GM21786 (cell line): ENCODE data around the gene DNAJC5.
"Not testable (repeated sequence)": the region's sequence is repeated elsewhere in the genome, so short reads cannot be mapped to it uniquely, and the experiment has no call there.

ENCODE experiments used
- ATAC-seq: cut with Tn5 transposase; IDR thresholded peaks from one replicate; pipeline ENCODE4 v1.9.1; 2021; ENCODE audit not compliant: unreplicated experiment

Gene DNAJC5

GRCh38 chr20:63952769-63953168 lies 57.8 kb downstream of the DNAJC5 start:
- no peak for ATAC-seq

DNA sequence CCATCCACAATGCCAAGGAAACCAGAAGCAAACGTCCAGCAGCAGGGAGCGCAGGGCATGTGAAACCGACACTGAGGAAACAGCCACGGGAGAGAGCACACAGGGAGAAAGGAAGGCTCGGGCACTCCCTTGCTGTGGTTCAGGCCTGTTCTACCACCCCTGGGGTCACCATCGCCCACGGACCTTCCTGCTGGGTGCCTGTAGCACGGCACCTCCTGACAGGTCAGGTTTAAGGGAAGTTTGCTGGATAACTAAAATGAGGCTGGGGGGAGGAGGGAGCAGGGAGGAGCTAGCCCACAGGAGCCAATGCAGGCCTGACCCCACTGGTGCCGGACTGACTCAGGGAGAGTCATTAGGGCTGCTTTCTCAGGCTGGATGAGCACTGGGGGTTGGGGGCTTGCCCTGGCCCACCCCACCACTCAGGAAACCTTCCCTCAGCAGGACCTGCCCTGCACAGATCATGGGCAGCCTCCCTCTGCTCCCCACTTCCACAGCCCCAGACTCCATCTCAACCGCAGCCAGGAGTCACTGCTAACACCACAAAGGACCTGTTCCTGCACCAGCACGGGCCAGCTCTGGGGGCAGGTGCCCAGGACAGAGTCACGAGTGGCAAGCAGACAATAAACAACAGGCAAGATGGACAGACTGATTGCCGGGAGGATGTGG lies 59.0 kb downstream of the DNAJC5 start:
- no peak for ATAC-seq

DNA sequence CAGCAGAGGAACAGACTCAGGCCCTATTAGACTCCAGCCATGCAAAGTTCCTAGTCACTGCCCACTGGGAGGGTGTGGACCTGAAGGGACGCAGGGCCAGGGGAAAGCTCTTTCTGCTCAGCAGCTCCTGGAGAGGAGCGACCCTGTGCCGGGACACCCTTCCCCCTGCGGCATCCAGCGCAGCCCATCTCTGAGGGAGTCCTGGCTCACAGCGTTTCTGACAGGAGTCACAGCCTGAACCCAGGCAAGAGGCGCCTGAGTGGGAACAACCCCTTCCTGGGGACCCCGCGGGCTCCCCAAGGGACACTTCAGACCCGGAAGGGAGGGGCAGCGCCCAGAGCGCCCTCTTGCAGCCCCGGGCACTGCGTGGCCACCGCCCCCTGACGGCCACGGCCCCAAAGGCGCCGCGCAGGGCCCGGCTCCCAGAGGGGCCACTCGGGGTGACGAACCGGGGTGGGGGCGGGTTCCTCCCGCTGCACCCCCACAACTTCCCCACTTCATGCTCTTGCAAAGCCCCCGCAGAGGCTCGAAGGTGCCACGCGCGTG lies 60.4 kb downstream of the DNAJC5 start:
- peak; percentile 28 for ATAC-seq

DNA sequence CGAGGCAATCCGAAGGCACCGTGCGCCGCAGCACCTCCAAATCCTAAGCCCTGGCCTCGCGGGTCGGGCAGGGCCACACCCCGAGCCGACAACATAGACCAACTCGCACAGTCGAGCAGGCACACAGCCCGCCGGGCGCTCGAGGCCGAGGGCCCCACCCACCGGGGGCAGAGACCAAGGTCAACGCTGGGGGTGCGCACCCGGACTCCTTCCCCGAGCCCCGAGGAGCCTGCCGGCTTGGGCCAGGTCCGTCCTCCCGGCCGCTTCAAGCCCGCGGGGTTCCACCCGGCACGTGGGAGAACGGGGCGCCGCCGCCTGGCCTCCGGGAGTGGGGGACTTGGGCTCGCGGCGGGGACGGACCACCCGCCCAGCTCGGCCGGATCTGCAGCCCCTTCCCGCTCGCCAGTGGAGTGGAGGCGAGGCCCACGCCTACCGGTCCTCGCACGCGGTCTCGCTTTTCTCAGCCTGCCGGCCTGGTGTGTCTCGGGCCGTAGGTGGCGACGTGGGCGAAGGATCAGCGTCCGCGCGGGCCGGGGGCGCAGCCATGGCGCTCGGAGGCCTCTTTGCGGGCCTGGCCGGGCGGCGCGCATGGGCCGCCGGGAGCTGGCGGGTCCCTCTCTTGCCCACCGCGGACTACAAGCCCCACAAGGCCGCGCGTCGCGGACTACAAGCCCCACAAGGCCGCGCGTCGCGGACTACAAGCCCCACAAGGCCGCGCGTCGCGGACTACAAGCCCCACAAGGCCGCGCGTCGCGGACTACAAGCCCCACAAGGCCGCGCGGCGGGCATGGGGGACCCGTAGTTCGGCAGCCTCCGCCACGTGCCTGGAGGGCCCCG lies 61.1 kb downstream of the DNAJC5 start, which contains the start of gene UCKL1:
Gene UCKL1, minus strand, starts transcription at position 590 of the 837 bp plus-strand sequence. Its CDS starts 44 bp downstream, at position 546.
- ATAC-seq: peak; percentile 65

GRCh38 chr20:63956664-63957003 lies 61.7 kb downstream of the DNAJC5 start:
- ATAC-seq: no peak

GRCh38 chr20:63957004-63957689 lies 62.2 kb downstream of the DNAJC5 start:
- ATAC-seq: no peak

DNA sequence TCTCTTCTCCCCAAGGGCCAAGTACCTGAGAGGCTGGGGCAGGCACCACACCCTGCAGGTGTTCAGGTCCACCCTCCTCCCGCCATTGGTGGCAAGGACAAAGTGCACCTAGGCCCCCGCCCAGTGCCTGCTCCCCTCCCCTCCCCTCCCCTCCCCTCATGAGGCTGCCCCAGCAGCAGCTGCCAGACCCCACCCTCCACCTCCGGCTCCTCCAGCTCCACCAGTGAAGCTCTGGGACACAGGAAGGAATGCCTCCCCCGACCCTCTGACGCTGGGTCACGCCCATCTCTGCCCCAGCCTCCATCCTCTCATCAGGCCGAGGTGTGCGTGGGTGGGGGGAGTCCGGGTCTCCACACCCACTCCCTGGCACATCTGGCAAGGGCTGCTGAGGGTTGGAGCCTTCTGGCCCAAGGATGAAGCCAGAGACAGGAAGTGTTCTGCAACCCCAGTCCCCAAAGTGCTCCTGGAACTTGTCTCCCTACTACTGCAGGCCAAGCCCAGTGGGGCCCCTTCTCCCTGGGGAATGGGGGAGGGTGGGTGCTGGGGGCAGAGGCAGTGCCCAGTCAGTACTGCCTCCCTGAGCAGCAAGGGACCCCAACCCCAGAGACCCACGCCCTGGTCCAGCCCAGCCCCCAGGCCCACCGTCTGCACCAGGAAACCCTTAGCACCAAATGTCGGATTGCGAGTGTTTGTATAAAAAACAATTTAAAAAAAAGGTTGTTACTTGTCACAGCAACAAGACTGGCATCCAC lies 62.9 kb downstream of the DNAJC5 start:
- no peak for ATAC-seq

DNA sequence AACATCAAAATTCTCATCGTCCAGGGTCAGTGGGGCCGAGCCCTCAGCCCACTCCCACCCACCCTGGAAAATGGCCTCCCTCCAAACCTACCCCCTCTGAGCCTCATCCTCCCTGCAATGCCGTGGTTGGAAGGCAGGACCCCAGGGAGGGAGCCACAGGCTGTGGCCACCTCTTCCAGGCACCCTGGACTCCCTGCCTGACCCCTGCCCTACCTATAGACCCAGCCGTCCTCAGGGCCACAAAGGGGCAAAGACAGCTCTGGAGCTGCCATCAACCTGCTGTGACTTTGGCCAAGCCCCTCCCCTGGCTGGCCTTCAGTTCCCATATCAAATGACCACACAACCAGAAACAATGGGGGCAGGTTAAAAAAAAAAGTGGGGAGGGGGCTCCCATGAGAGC lies 63.5 kb downstream of the DNAJC5 start:
- ATAC-seq: no peak

DNA sequence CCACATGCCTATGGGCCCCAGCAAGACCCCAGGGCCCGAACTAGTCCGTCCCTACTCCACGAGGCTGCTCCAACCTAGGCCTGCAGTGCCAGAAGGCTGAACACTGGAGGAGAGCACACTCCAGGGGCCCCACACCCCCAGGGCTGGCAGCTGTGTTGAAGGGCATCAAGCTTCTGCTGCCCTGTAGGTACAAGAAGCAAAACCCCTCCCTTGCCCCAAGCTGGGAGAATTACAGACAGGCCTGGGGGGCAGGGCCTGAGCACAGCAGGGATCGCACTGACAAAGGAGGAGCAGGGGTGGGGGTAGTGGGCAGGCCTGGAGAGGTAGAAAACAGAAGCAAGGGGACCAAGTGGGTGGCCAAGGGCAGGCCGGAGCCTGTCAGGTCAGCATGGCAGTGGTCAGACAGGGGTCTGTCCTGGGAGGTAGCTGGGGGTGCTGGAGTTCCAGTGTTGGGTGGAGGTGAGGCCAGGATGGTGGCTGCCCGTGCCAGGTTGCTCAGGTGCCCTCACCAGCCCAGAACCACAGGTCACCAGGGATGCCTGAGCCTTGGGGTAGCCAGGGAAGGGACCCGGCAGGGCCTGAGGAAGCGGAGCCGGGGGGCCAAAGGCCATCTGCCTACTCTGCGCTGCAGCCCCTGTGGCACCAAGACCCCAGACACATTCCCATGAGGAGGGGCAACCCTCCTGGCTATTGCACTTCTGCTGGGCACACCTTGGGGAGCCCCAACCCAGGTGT lies 64.2 kb downstream of the DNAJC5 start:
- no peak for ATAC-seq

DNA sequence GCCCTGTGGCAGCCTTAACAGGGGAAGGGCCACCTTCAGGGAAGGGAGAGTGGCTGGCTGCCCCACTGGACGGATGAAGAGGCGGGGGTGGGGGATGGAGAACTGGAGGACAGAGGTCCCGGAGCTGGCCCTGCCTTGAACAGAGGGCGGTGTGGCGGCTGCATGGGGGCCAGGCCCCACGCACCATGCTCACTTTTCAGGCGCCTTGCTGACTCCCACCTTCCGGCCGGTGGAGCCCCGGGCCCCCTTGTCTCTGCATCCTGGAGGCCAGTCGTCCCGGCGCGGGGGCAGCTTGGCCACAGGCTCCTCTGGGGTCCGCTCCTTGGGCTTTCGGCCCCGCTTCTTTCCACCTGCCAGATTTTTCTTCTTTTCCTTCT lies 64.8 kb downstream of the DNAJC5 start:
- no peak for ATAC-seq

- not testable (repeated sequence) for ATAC-seq
Observed at GRCh38 chr20:63960654-63961621, 66.0 kb downstream of the DNAJC5 start.

DNA sequence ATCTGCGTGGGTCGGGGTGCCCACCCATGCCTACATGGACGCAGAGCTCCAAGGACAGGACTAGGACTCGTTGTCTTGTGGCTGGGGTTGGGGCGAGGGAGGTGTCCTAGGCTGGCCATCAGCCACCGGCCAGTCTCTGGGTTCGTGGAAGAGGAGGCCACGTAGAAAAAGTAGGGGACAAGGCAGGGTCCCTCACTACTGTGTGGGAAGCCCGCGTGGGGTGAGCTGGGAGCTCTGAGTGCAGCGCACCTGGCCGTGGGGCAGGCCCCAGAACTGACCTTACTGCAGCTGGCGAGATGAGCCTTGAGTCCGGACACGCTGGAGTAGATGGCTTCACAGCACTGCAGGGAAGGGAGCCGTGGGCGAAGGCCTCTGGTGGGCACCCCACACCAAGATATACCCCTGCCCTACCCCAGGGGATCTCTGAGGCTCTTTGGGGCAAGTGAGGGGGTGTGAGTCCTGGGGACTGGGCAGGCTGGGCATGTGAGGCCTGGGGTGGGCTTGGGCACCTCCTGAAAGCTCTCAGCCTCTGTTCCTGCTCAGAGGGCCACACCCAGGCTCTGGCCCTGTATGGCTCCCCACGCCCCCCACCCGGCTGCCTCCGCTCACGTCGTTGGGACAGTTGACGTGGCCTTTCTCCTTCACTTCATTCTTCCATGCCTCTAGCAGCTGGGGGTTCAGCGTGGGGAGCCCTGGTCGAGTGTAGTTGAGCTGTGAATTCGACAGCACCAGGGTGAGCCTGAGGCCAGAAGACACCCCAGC lies 66.9 kb downstream of the DNAJC5 start:
- no peak for ATAC-seq

GRCh38 chr20:63962426-63963347 lies 67.8 kb downstream of the DNAJC5 start:
- ATAC-seq: no peak

- ATAC-seq: no peak
Observed at GRCh38 chr20:63963348-63963741, 68.4 kb downstream of the DNAJC5 start.

GRCh38 chr20:63963784-63964301 lies 68.9 kb downstream of the DNAJC5 start:
- ATAC-seq: no peak

- ATAC-seq: no peak
Observed at GRCh38 chr20:63964412-63964811, 69.5 kb downstream of the DNAJC5 start.
